Chondrocyte (in vitro differentiated cells): ENCODE data around the gene RETREG1. TPM values are rescaled to one million over a fixed set of nuclear protein-coding genes. Genes with fewer than 3 reads are reported as not detected.

ENCODE experiments used
- DNase-seq: peaks from one replicate; pipeline ENCODE4 v3.0.0; 2021; ENCODE audit warnings: mixed read lengths, low spot score
- H3K27ac Mint-ChIP-seq: one replicate; pipeline ENCODE4 v1.8.0; 2021; ENCODE audit warnings: mild to moderate bottlenecking, moderate library complexity, mixed read lengths; ENCODE audit not compliant: unreplicated experiment
- H3K27me3 Mint-ChIP-seq: 2 replicates; pipeline ENCODE4 v1.8.0; 2021; ENCODE audit warnings: low read depth, mixed read lengths
- H3K36me3 Mint-ChIP-seq: 2 replicates; pipeline ENCODE4 v1.8.0; 2021; ENCODE audit warnings: low read depth, mixed read lengths
- H3K4me1 Mint-ChIP-seq: 2 replicates; pipeline ENCODE4 v1.8.0; 2021; ENCODE audit warnings: low read depth, mild to moderate bottlenecking, mixed read lengths
- H3K4me3 Mint-ChIP-seq: one replicate; pipeline ENCODE4 v1.8.0; 2021; ENCODE audit warnings: mild to moderate bottlenecking, moderate library complexity, mixed read lengths; ENCODE audit not compliant: unreplicated experiment
- H3K9me3 Mint-ChIP-seq: 2 replicates; pipeline ENCODE4 v1.8.0; 2021; ENCODE audit warnings: low read depth, mixed read lengths
- total RNA-seq: library from RNA; stranded (reverse); gene quantifications from 3 replicates; pipeline ENCODE4 v1.2.1, GENCODE V29; 2021
- TF ChIP-seq, protein P1 (sequence below): fragments of 200-600 bp; sonication (generic); IDR thresholded peaks from 2 replicates; pipeline ENCODE4 v1.5.0; 2021; ENCODE audit warnings: antibody characterized with exemption, mild to moderate bottlenecking, moderate library complexity

RETREG1 gene
- total RNA-seq, 1 donor from 2014 or later = 3.3 TPM

DNA sequence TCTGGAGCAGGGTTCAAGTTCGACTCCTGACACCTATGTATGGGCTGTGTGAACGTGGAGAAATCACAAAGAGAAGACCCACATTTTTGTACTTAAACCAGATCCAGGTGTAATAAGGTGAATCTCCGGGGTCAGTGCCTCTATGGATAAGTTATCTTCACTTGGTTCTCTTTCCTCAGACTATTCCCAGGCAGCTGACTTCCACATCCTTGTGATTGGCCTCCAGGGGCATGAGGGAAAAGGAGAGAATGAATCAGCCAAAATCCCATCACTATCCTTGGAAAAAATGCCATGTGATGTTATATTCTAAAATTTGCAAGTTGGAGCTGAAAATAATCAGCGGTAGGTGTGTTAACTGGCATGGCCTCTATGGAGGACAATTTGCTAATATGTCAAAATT, 188.4 kb downstream of the RETREG1 start:
- Mint-ChIP-seq H3K9me3 (no peaks in the 10 kb centered on the region), H3K4me1 (no peaks in the 10 kb centered on the region), H3K4me3 (no peak overlapping the region), H3K27ac (no peak overlapping the region), H3K27me3 (peaks cover 39% of the 10 kb centered on the region), H3K36me3 (no peaks in the 10 kb centered on the region)
- no peak for DNase-seq
- TF ChIP-seq, protein P1, sequence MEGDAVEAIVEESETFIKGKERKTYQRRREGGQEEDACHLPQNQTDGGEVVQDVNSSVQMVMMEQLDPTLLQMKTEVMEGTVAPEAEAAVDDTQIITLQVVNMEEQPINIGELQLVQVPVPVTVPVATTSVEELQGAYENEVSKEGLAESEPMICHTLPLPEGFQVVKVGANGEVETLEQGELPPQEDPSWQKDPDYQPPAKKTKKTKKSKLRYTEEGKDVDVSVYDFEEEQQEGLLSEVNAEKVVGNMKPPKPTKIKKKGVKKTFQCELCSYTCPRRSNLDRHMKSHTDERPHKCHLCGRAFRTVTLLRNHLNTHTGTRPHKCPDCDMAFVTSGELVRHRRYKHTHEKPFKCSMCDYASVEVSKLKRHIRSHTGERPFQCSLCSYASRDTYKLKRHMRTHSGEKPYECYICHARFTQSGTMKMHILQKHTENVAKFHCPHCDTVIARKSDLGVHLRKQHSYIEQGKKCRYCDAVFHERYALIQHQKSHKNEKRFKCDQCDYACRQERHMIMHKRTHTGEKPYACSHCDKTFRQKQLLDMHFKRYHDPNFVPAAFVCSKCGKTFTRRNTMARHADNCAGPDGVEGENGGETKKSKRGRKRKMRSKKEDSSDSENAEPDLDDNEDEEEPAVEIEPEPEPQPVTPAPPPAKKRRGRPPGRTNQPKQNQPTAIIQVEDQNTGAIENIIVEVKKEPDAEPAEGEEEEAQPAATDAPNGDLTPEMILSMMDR = no peak

DNA sequence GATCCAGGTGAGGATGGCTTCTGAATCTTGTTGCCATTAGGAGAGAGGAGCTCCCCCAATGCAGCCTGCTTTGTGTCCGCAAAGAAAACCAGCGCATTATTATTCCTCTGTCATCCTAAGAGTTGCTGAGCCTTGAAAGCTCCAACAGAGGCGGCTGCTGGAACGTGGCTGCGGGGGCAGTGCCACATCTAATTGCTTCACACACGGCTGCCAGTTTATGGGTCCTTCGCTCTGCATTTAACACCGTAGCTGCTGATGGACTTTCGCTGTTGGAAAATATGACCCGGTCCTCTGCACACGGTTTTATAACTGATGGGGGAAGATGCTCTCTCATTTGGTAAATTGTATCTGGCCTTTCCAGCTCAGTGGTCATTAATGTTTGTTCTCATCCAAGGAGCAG, 189.2 kb downstream of the RETREG1 start:
- H3K27me3 Mint-ChIP-seq = peaks cover 38% of the 10 kb centered on the region
- no peak for DNase-seq
- no peaks in the 10 kb centered on the region for H3K9me3 Mint-ChIP-seq
- H3K36me3 Mint-ChIP-seq = no peaks in the 10 kb centered on the region
- no peak overlapping the region for H3K27ac Mint-ChIP-seq
- H3K4me3 Mint-ChIP-seq = no peak overlapping the region
- no peaks in the 10 kb centered on the region for H3K4me1 Mint-ChIP-seq
- TF ChIP-seq, protein P1 = no peak

Other genes with a start within 250 kb of the RETREG1 start
- gene ZNF622, start 151.2 kb downstream of the RETREG1 start, total RNA-seq = 30.5 to 32.7 TPM (median 30.9 TPM) in 3 replicates